CD4-positive, alpha-beta memory T cell (primary cell): ENCODE data around the gene BRMS1L. TPM values are rescaled to one million over a fixed set of nuclear protein-coding genes. Genes with fewer than 3 reads are reported as not detected.

Experiments used
- CTCF ChIA-PET: fragments of 350-600 bp; sonication (Branson Sonifier 250); formaldehyde crosslinking; loops from one replicate; lab custom pipeline; 2021; ENCODE audit warnings: inconsistent platforms; ENCODE audit not compliant: partially characterized antibody; lab: Charles Lee
- POLR2A ChIA-PET: fragments of 350-600 bp; sonication (Branson Sonifier 250); formaldehyde crosslinking; loops from one replicate; lab custom pipeline; 2021; ENCODE audit not compliant: partially characterized antibody; lab: Charles Lee
- DNase-seq, 5 donors: peaks; one replicate each; pipeline versions ENCODE4 v3.0.0 to v3.0.0-alpha.2; 2020 to 2022; ENCODE audit warnings: mixed read lengths in 1 of 5
- H3K27ac ChIP-seq: one replicate; pipeline ENCODE4 v1.7.0; 2013; ENCODE audit warnings: low read depth, low read length
- H3K27me3 ChIP-seq: 2 replicates; pipeline ENCODE4 v1.7.0; 2013; ENCODE audit warnings: mild to moderate bottlenecking, low read length, moderate library complexity; ENCODE audit not compliant: insufficient read depth
- H3K36me3 ChIP-seq: 2 replicates; pipeline ENCODE4 v1.7.0; 2013; ENCODE audit warnings: mild to moderate bottlenecking, low read length, moderate library complexity; ENCODE audit not compliant: insufficient read depth
- H3K4me1 ChIP-seq: 2 replicates; pipeline ENCODE4 v1.7.0; 2013; ENCODE audit warnings: mild to moderate bottlenecking, low read length, moderate library complexity; ENCODE audit not compliant: insufficient read depth
- H3K4me3 ChIP-seq, 2 donors: one replicate each; pipeline ENCODE4 v1.7.0; 2013; ENCODE audit warnings: low read length in 2 of 2, mild to moderate bottlenecking in 1 of 2
- H3K9me3 ChIP-seq, 2 donors: one replicate each; pipeline ENCODE4 v1.7.0; 2013; ENCODE audit warnings: low read length in 2 of 2, control low read depth in 1 of 2; ENCODE audit not compliant: control insufficient read depth in 1 of 2
- H3K27ac Mint-ChIP-seq, 7 donors: one replicate each; pipeline ENCODE4 v1.8.0; 2020 to 2021; ENCODE audit warnings: mixed read lengths in 7 of 7, mild to moderate bottlenecking in 6 of 7, inconsistent platforms in 3 of 7, moderate library complexity in 3 of 7
- H3K27me3 Mint-ChIP-seq, 2 donors: one replicate each; pipeline ENCODE4 v1.8.0; 2020 to 2021; ENCODE audit warnings: mixed read lengths in 2 of 2
- H3K36me3 Mint-ChIP-seq, 2 donors: one replicate each; pipeline ENCODE4 v1.8.0; 2020 to 2021; ENCODE audit warnings: mixed read lengths in 2 of 2, inconsistent platforms in 1 of 2, mild to moderate bottlenecking in 1 of 2
- H3K4me1 Mint-ChIP-seq, 4 donors: one replicate each; pipeline ENCODE4 v1.8.0; 2020 to 2021; ENCODE audit warnings: mixed read lengths in 4 of 4, mild to moderate bottlenecking in 1 of 4
- H3K4me3 Mint-ChIP-seq, 8 donors: one replicate each; pipeline ENCODE4 v1.8.0; 2020 to 2021; ENCODE audit warnings: mixed read lengths in 8 of 8, mild to moderate bottlenecking in 7 of 8, moderate library complexity in 6 of 8, inconsistent platforms in 3 of 8
- H3K9me3 Mint-ChIP-seq, 8 donors: one replicate each; pipeline ENCODE4 v1.8.0; 2020 to 2021; ENCODE audit warnings: mixed read lengths in 8 of 8, mild to moderate bottlenecking in 5 of 8, inconsistent platforms in 3 of 8, moderate library complexity in 1 of 8
- intact Hi-C: fragments of 100-400 bp; cut with micrococcal nuclease; formaldehyde crosslinking; loops from one replicate; pipeline ENCODE4 v1.15.1; 2023
- polyA plus RNA-seq, 2 donors: library from polyadenylated mRNA; unstranded; fragments of 300-500 nt; fragmentation: Illumina TruSeq; gene quantifications; one replicate each; pipeline ENCODE4 v1.2.3, GENCODE V29; 2021
- total RNA-seq, 2 experiments: library from RNA; stranded (reverse); gene quantifications; one replicate each; pipeline ENCODE4 v1.2.3, GENCODE V29; 2021

Gene BRMS1L
- total and polyA plus RNA-seq, 4 experiments from 2014 or later = 3.1 to 9.7 (median 5.6) TPM

DNA sequence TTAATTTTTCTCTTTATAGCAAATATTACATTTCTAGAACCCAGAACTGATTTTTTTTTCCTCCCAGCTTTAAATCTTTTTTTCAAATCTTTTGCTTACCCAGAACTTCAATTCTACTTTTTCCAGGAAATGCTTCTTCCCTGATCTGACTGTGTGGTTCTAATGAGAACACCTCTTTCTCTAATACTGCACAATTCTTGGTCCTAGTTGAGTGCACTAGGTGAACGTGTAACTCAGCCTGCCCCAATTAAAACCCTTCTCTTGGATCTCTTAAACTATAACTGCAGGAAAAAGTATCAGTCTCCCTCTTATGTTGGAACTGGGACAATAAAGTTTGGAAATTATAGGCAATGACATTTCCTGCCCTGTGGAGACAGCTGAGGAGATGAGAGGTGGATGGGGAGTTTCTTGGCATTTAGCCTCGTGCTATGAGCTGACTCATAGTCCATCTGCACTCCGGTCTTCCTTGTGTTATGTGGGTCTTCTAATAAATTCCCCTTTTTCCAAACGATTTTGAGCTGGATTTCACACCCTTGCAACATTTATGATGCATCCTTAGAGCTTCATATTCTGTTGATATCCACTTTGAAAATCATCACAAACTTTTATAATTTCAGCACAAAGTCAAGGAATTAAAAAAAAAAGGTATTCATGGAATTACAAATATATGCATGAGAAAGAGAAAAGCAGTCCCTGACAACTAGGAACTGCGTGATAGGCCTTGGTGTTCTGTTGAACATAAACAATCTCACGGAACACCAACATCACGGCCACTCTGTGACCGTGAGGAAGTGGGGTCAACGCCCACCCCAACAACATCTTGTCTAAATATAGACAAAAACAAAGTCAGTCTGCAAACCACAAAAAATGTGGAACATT, 52.4 kb downstream of the BRMS1L start:
- H3K27me3 Mint-ChIP-seq = no peaks in the 10 kb centered on the region
- Histone ChIP-seq H3K4me3 (no peak overlapping the region), H3K4me1 (no peaks in the 10 kb centered on the region), H3K36me3 (no peaks in the 10 kb centered on the region), H3K27ac (no peak overlapping the region), H3K9me3 (no peaks in the 10 kb centered on the region), H3K27me3 (no peaks in the 10 kb centered on the region)
- ChIA-PET CTCF (interaction anchor here (0.8 to 1.9 kb wide), 2 partner anchors 495 to 498 kb away, joined by 3 to 5 read pairs; no protein-coding TSS in a partner anchor), POLR2A (no interaction called here)
- no peak overlapping the region for H3K4me3 Mint-ChIP-seq
- H3K4me1 Mint-ChIP-seq = no peaks in the 10 kb centered on the region
- H3K9me3 Mint-ChIP-seq = no peaks in the 10 kb centered on the region
- no peak for DNase-seq
- no peak overlapping the region for H3K27ac Mint-ChIP-seq
- intact Hi-C loops = loop anchor here (1.0 to 2.0 kb wide), 2 partner anchors 191 to 726 kb away; no protein-coding TSS in a partner anchor
- no peaks in the 10 kb centered on the region for H3K36me3 Mint-ChIP-seq

- Histone ChIP-seq H3K4me3 (no peak overlapping the region), H3K36me3 (no peaks in the 10 kb centered on the region), H3K27me3 (no peaks in the 10 kb centered on the region), H3K9me3 (no peaks in the 10 kb centered on the region), H3K4me1 (no peaks in the 10 kb centered on the region), H3K27ac (no peak overlapping the region)
- Mint-ChIP-seq H3K9me3 (no peaks in the 10 kb centered on the region), H3K4me3 (no peak overlapping the region), H3K27me3 (no peaks in the 10 kb centered on the region), H3K36me3 (no peaks in the 10 kb centered on the region), H3K27ac (no peak overlapping the region), H3K4me1 (no peaks in the 10 kb centered on the region)
- intact Hi-C loops = loop anchor here (1.0 to 2.0 kb wide), 2 partner anchors 190 to 726 kb away; no protein-coding TSS in a partner anchor
- POLR2A ChIA-PET = no interaction called here
- no peak for DNase-seq
- CTCF ChIA-PET = interaction anchor here (1.0 to 1.9 kb wide), 5 partner anchors 12 to 498 kb away, joined by 3 to 18 read pairs (median 5); no protein-coding TSS in a partner anchor
Observed at GRCh38 chr14:35879151-35879648, 53.1 kb downstream of the BRMS1L start.

GRCh38 chr14:35879654-35880249, 53.6 kb downstream of the BRMS1L start:
- CTCF ChIA-PET = interaction anchor here (0.7 to 1.6 kb wide), 6 partner anchors 10 to 498 kb away, joined by 3 to 18 read pairs (median 3); no protein-coding TSS in a partner anchor
- Mint-ChIP-seq H3K4me3 (no peak overlapping the region), H3K9me3 (no peaks in the 10 kb centered on the region), H3K36me3 (no peaks in the 10 kb centered on the region), H3K27me3 (no peaks in the 10 kb centered on the region), H3K27ac (no peak overlapping the region), H3K4me1 (no peaks in the 10 kb centered on the region)
- Histone ChIP-seq H3K27ac (no peak overlapping the region), H3K9me3 (no peaks in the 10 kb centered on the region), H3K4me1 (no peaks in the 10 kb centered on the region), H3K36me3 (no peaks in the 10 kb centered on the region), H3K4me3 (no peak overlapping the region), H3K27me3 (no peaks in the 10 kb centered on the region)
- intact Hi-C loops = loop anchor here (1.0 to 2.0 kb wide), 2 partner anchors 190 to 725 kb away; no protein-coding TSS in a partner anchor
- POLR2A ChIA-PET = no interaction called here
- peak in 3 of 5 donors; percentile 2 to 16 (median 6) for DNase-seq

DNA sequence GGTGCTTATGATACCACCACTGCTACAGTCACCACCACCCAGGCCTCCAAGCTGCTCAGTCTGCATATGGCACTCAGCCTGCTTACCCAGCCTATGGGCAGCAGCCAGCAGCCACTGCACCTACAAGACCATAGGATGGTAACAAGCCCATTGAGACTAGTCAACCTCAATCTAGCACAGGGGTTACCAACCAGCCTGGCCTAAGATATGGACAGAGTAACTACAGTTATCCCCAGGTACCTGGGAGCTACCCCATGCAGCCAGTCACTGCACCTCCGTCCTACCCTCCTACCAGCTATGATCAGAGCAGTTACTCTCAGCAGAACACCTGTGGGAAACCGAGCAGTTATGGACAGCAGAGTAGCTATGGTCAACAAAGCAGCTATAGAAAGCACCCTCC, 55.1 kb downstream of the BRMS1L start:
- POLR2A ChIA-PET = no interaction called here
- H3K4me1 ChIP-seq = no peaks in the 10 kb centered on the region
- no peak overlapping the region for H3K27ac ChIP-seq
- Mint-ChIP-seq H3K36me3 (no peaks in the 10 kb centered on the region), H3K27me3 (no peaks in the 10 kb centered on the region), H3K4me3 (no peak overlapping the region), H3K9me3 (no peaks in the 10 kb centered on the region), H3K4me1 (no peaks in the 10 kb centered on the region), H3K27ac (peak overlapping the region in 1 of 7 donors; percentile 57)
- DNase-seq = peak in 1 of 5 donors; percentile 19
- no peaks in the 10 kb centered on the region for H3K27me3 ChIP-seq
- H3K36me3 ChIP-seq = no peaks in the 10 kb centered on the region
- CTCF ChIA-PET = interaction anchor here (1.8 to 3.9 kb wide), 3 partner anchors 23 to 492 kb away, joined by 4 to 22 read pairs (median 18); no protein-coding TSS in a partner anchor
- intact Hi-C loops = no loop called here
- no peak overlapping the region for H3K4me3 ChIP-seq
- H3K9me3 ChIP-seq = no peaks in the 10 kb centered on the region

DNA sequence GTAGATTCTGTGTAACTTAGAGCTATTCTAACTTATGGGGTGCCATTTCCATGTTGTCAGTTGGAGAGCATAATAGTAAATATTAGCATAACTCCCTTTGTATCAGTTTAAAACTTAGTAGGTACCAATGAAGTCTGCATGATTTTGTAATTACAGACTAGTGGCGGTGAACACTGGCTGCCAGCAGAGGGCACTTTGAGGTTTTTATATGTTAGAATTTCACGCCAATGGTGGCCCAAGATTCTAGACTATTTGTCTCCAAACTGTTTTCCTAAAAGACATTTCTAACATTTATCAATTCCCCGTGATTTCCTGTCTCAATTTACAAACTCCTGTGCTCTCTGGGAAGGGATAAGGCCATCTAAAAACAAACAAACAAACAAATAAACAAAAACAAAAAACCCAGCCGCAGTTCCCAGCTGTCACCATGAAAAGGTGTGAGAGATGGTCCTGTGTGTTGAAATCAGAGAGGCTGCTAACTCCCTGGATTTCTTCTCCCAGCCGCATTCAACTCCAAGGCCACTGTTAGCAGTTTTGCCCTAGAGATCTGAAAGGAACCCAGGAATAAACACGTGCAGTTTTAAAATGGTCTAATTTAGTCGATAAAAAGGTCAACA, 57.6 kb downstream of the BRMS1L start:
- Mint-ChIP-seq H3K9me3 (peaks cover 0 to 4% (median 0%) of the 10 kb centered on the region in 8 donors), H3K27me3 (peaks cover 0 to 4% of the 10 kb centered on the region in 2 donors), H3K4me3 (no peak overlapping the region), H3K4me1 (no peaks in the 10 kb centered on the region), H3K36me3 (no peaks in the 10 kb centered on the region), H3K27ac (no peak overlapping the region)
- no peaks in the 10 kb centered on the region for H3K9me3 ChIP-seq
- H3K27ac ChIP-seq = no peak overlapping the region
- H3K4me1 ChIP-seq = no peaks in the 10 kb centered on the region
- POLR2A ChIA-PET = no interaction called here
- no peaks in the 10 kb centered on the region for H3K36me3 ChIP-seq
- CTCF ChIA-PET = interaction anchor here (1.0 to 3.9 kb wide), 15 partner anchors 9 to 722 kb away, joined by 3 to 22 read pairs (median 4); no protein-coding TSS in a partner anchor
- H3K27me3 ChIP-seq = no peaks in the 10 kb centered on the region
- H3K4me3 ChIP-seq = no peak overlapping the region
- intact Hi-C loops = loop anchor here (1.0 kb wide), 2 partner anchors 186 to 491 kb away; no protein-coding TSS in a partner anchor
- DNase-seq = peak in 3 of 5 donors; percentile 6 to 13 (median 6)

DNA sequence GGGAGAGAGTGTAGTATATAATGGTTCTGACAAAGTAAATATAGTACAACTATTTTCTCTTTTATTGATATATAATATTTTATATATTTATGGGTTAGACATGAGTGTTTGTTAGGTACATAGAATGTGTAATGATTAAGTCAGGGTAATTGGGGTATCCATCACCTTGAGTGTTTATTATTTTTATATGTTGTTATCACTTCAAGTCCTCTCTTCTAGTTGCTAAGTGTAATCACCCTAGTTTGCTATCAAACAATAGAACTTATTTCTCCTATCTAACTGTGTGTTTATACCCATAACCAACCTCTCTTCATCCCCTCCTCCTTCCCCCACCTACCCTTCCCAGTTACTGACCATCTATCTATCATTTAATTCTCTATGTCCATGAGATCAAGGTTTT, 64.2 kb downstream of the BRMS1L start:
- DNase-seq = no peak
- Mint-ChIP-seq H3K4me1 (no peaks in the 10 kb centered on the region), H3K9me3 (peaks cover 0 to 26% (median 16%) of the 10 kb centered on the region in 8 donors), H3K4me3 (no peak overlapping the region), H3K36me3 (peaks cover 5 to 6% of the 10 kb centered on the region in 2 donors), H3K27ac (no peak overlapping the region), H3K27me3 (peaks cover 2 to 8% of the 10 kb centered on the region in 2 donors)
- H3K9me3 ChIP-seq = no peaks in the 10 kb centered on the region
- ChIA-PET POLR2A (no interaction called here), CTCF (interaction anchor here (1.2 kb wide), 1 partner anchor 10 kb away, joined by 3 read pairs; no protein-coding TSS in a partner anchor)
- no peak overlapping the region for H3K27ac ChIP-seq
- intact Hi-C loops = no loop called here
- H3K4me1 ChIP-seq = no peaks in the 10 kb centered on the region
- no peaks in the 10 kb centered on the region for H3K36me3 ChIP-seq
- no peaks in the 10 kb centered on the region for H3K27me3 ChIP-seq
- no peak overlapping the region for H3K4me3 ChIP-seq
